Measurements from ENCODE around the gene DYSF.

DYSF gene

GRCh38 chr2:71528749-71529148 lies 75.4 kb downstream of the DYSF start:
- H3K9me2 ChIP-seq (replicated peaks; ENCODE audit: control insufficient read depth, low read length) = no peaks in the 10 kb centered on the region
- no peaks in the 10 kb centered on the region for H3K79me2 ChIP-seq (ENCODE audit: control insufficient read depth, low read length)
- H3K36me3 ChIP-seq (ENCODE audit: control insufficient read depth, low read length) = no peaks in the 10 kb centered on the region
- H3K27me3 ChIP-seq (ENCODE audit: control insufficient read depth, low read length) = peaks cover 10% of the 10 kb centered on the region; the same call in 1 of the 2 replicates
- H3K27ac ChIP-seq (ENCODE audit: low read depth, low read length) = no peak overlapping the region
- TF ChIP-seq CTCF (IDR thresholded peaks at IDR 0.05; ENCODE audit: low read depth, low read length, poor library complexity, severe bottlenecking) (no peak), EZH2phosphoT487 (IDR thresholded peaks at IDR 0.05; ENCODE audit: borderline replicate concordance, low read length) (no peak)
- no peak overlapping the region for H3K4me3 ChIP-seq (ENCODE audit: low read length)
- no peaks in the 10 kb centered on the region for H3F3A ChIP-seq (ENCODE audit: control insufficient read depth, insufficient read depth)
- no peaks in the 10 kb centered on the region for H4K20me1 ChIP-seq (ENCODE audit: control insufficient read depth, insufficient read depth, low read depth, low read length)
- no peaks in the 10 kb centered on the region for H3K9me3 ChIP-seq (ENCODE audit: control insufficient read depth, insufficient read depth, low read length)
- H3K4me1 ChIP-seq (ENCODE audit: control insufficient read depth, low read length) = no peaks in the 10 kb centered on the region
- no peak overlapping the region for H3K4me2 ChIP-seq (ENCODE audit: low read length)

- no peaks in the 10 kb centered on the region for H3K9me2 ChIP-seq (replicated peaks; ENCODE audit: control insufficient read depth, low read length)
- no peak overlapping the region for H3K4me3 ChIP-seq (ENCODE audit: low read length)
- no peaks in the 10 kb centered on the region for H3K36me3 ChIP-seq (ENCODE audit: control insufficient read depth, low read length)
- no peak for TF ChIP-seq CTCF (IDR thresholded peaks at IDR 0.05; ENCODE audit: low read depth, low read length, poor library complexity, severe bottlenecking)
- TF ChIP-seq EZH2phosphoT487 (IDR thresholded peaks at IDR 0.05; ENCODE audit: borderline replicate concordance, low read length) = no peak
- no peaks in the 10 kb centered on the region for H3K79me2 ChIP-seq (ENCODE audit: control insufficient read depth, low read length)
- H3K27ac ChIP-seq (ENCODE audit: low read depth, low read length) = no peak overlapping the region
- no peak overlapping the region for H3K4me2 ChIP-seq (ENCODE audit: low read length)
- H4K20me1 ChIP-seq (ENCODE audit: control insufficient read depth, insufficient read depth, low read depth, low read length) = no peaks in the 10 kb centered on the region
- no peaks in the 10 kb centered on the region for H3K4me1 ChIP-seq (ENCODE audit: control insufficient read depth, low read length)
- no peaks in the 10 kb centered on the region for H3F3A ChIP-seq (ENCODE audit: control insufficient read depth, insufficient read depth)
- no peaks in the 10 kb centered on the region for H3K9me3 ChIP-seq (ENCODE audit: control insufficient read depth, insufficient read depth, low read length)
- peaks cover 10% of the 10 kb centered on the region; the same call in 1 of the 2 replicates for H3K27me3 ChIP-seq (ENCODE audit: control insufficient read depth, low read length)
These were observed 76.8 kb downstream of the DYSF start for GRCh38 chr2:71530211-71530610.

- no peaks in the 10 kb centered on the region for H3F3A ChIP-seq (ENCODE audit: control insufficient read depth, insufficient read depth)
- no peaks in the 10 kb centered on the region for H4K20me1 ChIP-seq (ENCODE audit: control insufficient read depth, insufficient read depth, low read depth, low read length)
- no peak overlapping the region for H3K4me3 ChIP-seq (ENCODE audit: low read length)
- peak; percentile 79 for TF ChIP-seq CTCF (IDR thresholded peaks at IDR 0.05; ENCODE audit: low read depth, low read length, poor library complexity, severe bottlenecking)
- TF ChIP-seq EZH2phosphoT487 (IDR thresholded peaks at IDR 0.05; ENCODE audit: borderline replicate concordance, low read length) = no peak
- no peaks in the 10 kb centered on the region for H3K79me2 ChIP-seq (ENCODE audit: control insufficient read depth, low read length)
- no peaks in the 10 kb centered on the region for H3K36me3 ChIP-seq (ENCODE audit: control insufficient read depth, low read length)
- H3K9me3 ChIP-seq (ENCODE audit: control insufficient read depth, insufficient read depth, low read length) = no peaks in the 10 kb centered on the region
- H3K27me3 ChIP-seq (ENCODE audit: control insufficient read depth, low read length) = peaks cover 10% of the 10 kb centered on the region; the same call in 1 of the 2 replicates
- H3K9me2 ChIP-seq (replicated peaks; ENCODE audit: control insufficient read depth, low read length) = no peaks in the 10 kb centered on the region
- no peak overlapping the region for H3K4me2 ChIP-seq (ENCODE audit: low read length)
- no peaks in the 10 kb centered on the region for H3K4me1 ChIP-seq (ENCODE audit: control insufficient read depth, low read length)
- H3K27ac ChIP-seq (ENCODE audit: low read depth, low read length) = no peak overlapping the region
These were observed 77.4 kb downstream of the DYSF start for GRCh38 chr2:71530641-71531332.
